ENCODE data around the gene ALX3. TPM values are rescaled to one million over a fixed set of nuclear protein-coding genes. Genes with fewer than 3 reads are reported as not detected.

ALX3 gene
- total RNA-seq, 1 donor from 2014 or later: not detected

DNA sequence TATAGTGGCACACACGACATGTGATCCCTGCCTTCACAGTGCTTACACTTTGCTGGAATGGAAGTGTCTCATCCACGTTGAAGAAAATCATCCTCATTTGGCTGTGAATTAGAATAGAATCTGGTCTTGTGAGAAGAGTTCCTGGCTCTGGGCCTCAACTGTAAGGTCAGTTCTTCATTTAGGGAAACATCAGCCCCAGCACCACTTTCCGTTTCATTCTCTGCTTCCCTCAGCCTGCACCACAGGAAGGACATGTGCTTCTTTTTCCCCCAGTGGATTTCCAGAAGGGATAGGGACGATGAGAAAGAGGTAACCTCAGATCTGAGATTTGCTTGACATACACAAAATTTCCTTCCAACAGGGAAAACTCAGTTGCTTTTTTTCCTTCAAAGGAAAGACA lies 3.7 kb upstream of the ALX3 start:
- TF ChIP-seq, protein P1, sequence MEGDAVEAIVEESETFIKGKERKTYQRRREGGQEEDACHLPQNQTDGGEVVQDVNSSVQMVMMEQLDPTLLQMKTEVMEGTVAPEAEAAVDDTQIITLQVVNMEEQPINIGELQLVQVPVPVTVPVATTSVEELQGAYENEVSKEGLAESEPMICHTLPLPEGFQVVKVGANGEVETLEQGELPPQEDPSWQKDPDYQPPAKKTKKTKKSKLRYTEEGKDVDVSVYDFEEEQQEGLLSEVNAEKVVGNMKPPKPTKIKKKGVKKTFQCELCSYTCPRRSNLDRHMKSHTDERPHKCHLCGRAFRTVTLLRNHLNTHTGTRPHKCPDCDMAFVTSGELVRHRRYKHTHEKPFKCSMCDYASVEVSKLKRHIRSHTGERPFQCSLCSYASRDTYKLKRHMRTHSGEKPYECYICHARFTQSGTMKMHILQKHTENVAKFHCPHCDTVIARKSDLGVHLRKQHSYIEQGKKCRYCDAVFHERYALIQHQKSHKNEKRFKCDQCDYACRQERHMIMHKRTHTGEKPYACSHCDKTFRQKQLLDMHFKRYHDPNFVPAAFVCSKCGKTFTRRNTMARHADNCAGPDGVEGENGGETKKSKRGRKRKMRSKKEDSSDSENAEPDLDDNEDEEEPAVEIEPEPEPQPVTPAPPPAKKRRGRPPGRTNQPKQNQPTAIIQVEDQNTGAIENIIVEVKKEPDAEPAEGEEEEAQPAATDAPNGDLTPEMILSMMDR (IDR thresholded peaks at IDR 0.05; ENCODE audit: borderline replicate concordance): no peak
- peaks cover 100% of the 10 kb centered on the region for H3K27me3 ChIP-seq (ENCODE audit: low read depth)
- no peak for DNase-seq

DNA sequence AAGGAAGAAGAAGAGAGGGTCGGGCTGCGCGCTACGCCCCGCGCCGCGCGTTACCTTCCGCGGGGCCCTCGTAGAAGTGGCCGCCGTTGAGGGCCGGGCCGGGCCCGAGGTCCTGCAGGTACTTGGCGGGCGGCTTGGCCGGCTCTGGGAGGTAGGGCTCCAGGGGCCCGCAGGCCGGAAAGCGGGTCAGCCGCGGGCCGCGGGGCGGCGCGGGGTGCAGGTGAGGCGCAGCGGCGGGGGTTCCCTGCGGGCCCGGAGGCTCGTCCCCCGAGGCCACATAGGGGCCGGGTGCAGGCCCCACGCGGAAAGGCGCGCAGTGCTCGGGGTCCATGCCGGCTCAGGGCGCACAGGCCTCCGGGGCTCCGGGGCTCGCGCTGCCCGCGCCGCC lies 196 bp downstream of the ALX3 start:
- H3K27me3 ChIP-seq (ENCODE audit: low read depth): peaks cover 98% of the 10 kb centered on the region
- peaks cover 28% of the 10 kb centered on the region for H3K4me1 ChIP-seq
- no peaks in the 10 kb centered on the region for H3K36me3 ChIP-seq
- TF ChIP-seq, protein P1 (IDR thresholded peaks at IDR 0.05; ENCODE audit: borderline replicate concordance): no peak
- intact Hi-C loops (cut with micrococcal nuclease): no loop called here
- peak overlapping the region; percentile 58 for H3K4me3 ChIP-seq
- H3K27ac ChIP-seq (replicated peaks): no peak overlapping the region
- H3K9me3 ChIP-seq (replicated peaks): no peaks in the 10 kb centered on the region
- DNase-seq: no peak

More for the DNA sequence above, 3.7 kb upstream of the ALX3 start:
- Histone ChIP-seq H3K4me1 (peaks cover 13% of the 10 kb centered on the region), H3K27ac (replicated peaks) (no peak overlapping the region), H3K9me3 (replicated peaks) (no peaks in the 10 kb centered on the region), H3K4me3 (no peak overlapping the region), H3K36me3 (no peaks in the 10 kb centered on the region)
- intact Hi-C loops (cut with micrococcal nuclease): no loop called here

DNA sequence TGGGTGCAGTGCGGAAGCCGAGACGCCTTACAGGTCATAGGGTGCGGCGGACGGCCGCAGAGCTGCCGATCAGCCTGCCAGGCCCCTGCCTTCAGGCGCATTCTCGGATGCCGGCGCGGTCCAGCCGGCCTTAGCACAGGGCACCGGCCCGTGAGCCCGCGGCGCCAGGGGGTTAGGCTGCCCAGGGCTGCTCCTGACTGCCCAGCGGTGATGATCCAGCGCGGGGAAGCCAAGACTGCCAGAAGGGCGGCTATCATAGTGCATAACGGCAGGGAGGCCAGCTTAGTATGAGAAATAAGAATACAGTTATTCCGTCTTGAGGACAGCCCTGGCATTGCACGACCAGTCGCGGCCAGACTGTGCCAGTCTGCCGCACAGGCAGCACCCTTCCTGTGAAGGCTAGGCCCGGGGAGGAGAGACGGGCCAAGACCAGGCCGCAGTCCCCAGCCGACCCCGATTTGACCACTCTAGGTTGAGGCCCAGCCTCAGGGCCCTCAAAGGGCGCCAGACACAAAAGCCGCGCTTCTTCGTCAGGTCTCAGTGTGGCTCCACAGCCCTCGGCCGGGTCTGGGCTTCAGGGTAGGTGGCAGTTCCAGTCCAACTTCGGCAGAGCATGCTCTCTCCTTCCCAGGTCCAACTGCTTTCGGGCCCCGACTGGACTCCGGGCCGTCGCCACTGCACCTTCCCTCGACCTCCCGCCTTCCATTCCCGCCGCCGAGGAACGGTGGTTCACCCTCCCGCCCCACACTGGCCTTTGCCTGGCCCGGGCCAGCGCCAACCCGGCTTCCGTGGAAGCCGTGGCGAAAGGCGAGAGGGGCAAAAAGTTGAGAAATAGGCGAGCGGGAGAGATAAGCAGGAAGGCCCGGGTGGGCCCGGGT lies 829 bp downstream of the ALX3 start:
- H3K4me1 ChIP-seq: peaks cover 28% of the 10 kb centered on the region
- H3K27ac ChIP-seq (replicated peaks): no peak overlapping the region
- H3K36me3 ChIP-seq: no peaks in the 10 kb centered on the region
- no peak for DNase-seq
- peaks cover 94% of the 10 kb centered on the region for H3K27me3 ChIP-seq (ENCODE audit: low read depth)
- intact Hi-C loops (cut with micrococcal nuclease): no loop called here
- no peaks in the 10 kb centered on the region for H3K9me3 ChIP-seq (replicated peaks)
- TF ChIP-seq, protein P1 (IDR thresholded peaks at IDR 0.05; ENCODE audit: borderline replicate concordance): no peak
- peak overlapping the region; percentile 58 for H3K4me3 ChIP-seq

DNA sequence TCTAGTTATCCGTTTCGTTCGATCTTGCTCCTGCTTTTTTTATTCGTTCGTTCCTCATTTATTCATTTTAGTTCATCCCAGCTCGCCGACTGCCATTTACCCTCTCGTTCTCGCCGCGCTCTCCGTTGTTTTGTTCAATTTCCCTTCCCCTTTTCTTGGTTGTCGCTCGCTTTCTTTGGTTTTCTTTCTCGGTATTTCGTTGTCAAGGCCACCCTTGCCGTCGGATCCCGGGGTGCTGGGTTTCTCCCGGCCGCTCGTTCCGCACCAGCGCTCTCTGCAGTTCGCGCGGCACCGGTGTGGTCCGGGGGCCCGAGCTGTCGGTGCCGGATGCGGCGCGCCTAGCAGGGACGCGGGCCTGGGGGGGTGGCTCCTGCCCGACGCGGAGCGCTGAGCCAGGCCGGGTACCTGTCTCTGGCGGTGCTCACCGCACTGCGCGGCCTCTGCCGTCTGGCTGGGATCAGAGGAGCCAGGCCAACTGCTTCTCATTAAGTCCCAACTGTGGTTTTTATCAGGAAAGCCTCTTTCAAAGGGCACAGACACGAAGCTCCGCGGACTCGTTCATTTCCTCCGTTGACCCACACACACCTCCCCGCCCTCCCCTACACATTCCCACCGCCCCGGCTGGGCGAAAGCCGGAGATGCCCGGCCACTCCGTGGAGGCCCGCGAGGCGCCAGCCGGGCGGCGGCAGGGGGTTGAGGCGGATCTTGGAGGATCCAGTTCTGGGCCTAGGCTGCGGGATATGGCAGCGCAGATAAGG lies 1.6 kb downstream of the ALX3 start:
- no peak for DNase-seq
- Histone ChIP-seq H3K9me3 (replicated peaks) (no peaks in the 10 kb centered on the region), H3K27me3 (ENCODE audit: low read depth) (peaks cover 86% of the 10 kb centered on the region), H3K27ac (replicated peaks) (no peak overlapping the region), H3K4me1 (peaks cover 28% of the 10 kb centered on the region), H3K4me3 (peak overlapping the region; percentile 58), H3K36me3 (no peaks in the 10 kb centered on the region)
- intact Hi-C loops (cut with micrococcal nuclease): no loop called here
- TF ChIP-seq, protein P1 (IDR thresholded peaks at IDR 0.05; ENCODE audit: borderline replicate concordance): no peak

DNA sequence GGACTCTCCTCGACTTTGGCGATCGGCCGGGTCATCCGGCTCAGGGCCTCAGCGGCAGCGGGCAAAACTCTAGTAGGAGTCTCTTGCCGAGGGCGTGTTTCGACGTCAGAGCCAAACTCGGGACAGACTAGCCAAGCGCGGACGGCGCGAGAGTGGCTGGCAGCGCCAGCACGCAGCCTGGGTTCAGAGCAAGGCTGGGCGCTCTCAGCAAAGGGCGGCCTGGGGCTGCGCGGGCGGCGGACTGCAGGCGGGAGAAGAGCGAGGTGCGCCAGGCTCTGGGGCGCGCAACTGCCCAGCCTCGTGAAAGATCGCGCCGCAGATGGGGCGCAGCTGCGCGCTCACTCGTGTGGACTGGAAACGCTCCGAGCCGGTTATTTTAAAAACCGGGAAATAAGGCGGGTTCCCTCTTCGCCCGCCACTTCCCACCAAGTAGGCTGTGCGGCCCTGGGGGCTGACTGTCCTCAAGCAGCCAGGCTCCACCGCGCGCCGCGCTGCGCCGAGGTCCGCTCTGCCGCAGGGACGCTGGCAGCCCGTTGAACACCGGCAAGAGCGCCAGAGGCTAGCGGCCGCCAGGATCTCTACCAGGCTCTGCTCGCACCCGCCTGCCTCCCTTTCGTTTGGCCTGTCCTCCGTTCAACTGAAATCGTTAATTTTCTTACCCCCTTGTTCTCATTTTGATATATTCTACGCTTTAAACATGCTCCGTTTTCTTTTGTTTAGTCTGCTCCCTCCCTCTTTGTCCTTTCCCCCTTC lies 2.4 kb downstream of the ALX3 start:
- no peak for DNase-seq
- Histone ChIP-seq H3K4me3 (peak overlapping the region; percentile 58), H3K27me3 (ENCODE audit: low read depth) (peaks cover 79% of the 10 kb centered on the region), H3K27ac (replicated peaks) (no peak overlapping the region), H3K4me1 (peaks cover 32% of the 10 kb centered on the region), H3K9me3 (replicated peaks) (no peaks in the 10 kb centered on the region), H3K36me3 (no peaks in the 10 kb centered on the region)
- TF ChIP-seq, protein P1 (IDR thresholded peaks at IDR 0.05; ENCODE audit: borderline replicate concordance): no peak
- intact Hi-C loops (cut with micrococcal nuclease): no loop called here
